Measurements from ENCODE around the gene HDAC5. TPM values are rescaled to one million over a fixed set of nuclear protein-coding genes. Genes with fewer than 3 reads are reported as not detected.
A peak's percentile ranks its signal among the peaks of the same experiment; 100 is the strongest.

The HDAC5 gene
- total RNA-seq, 1 donor from 2014 or later: 42.0 TPM

- H3K4me3 Mint-ChIP-seq (ENCODE audit: unreplicated experiment): no peak overlapping the region
- no peaks in the 10 kb centered on the region for H3K9me3 Mint-ChIP-seq (ENCODE audit: unreplicated experiment)
- no peak for DNase-seq (ENCODE audit: extremely low spot score, unreplicated experiment)
- peaks cover 9% of the 10 kb centered on the region for H3K4me1 Mint-ChIP-seq (ENCODE audit: unreplicated experiment)
- H3K27me3 Mint-ChIP-seq (ENCODE audit: unreplicated experiment): no peaks in the 10 kb centered on the region
- H3K27ac Mint-ChIP-seq (ENCODE audit: unreplicated experiment): no peak overlapping the region
- TF ChIP-seq CTCF (IDR thresholded peaks at IDR 0.05): no peak
- peaks cover 8% of the 10 kb centered on the region for H3K36me3 Mint-ChIP-seq (ENCODE audit: unreplicated experiment)
Measured at GRCh38 chr17:44117351-44117750, 6.1 kb downstream of the HDAC5 start.

GRCh38 chr17:44115585-44116415, 7.6 kb downstream of the HDAC5 start:
- peaks cover 8% of the 10 kb centered on the region for H3K36me3 Mint-ChIP-seq (ENCODE audit: unreplicated experiment)
- no peak for DNase-seq (ENCODE audit: extremely low spot score, unreplicated experiment)
- H3K27ac Mint-ChIP-seq (ENCODE audit: unreplicated experiment): no peak overlapping the region
- TF ChIP-seq CTCF (IDR thresholded peaks at IDR 0.05): peak; percentile 81
- no peaks in the 10 kb centered on the region for H3K9me3 Mint-ChIP-seq (ENCODE audit: unreplicated experiment)
- H3K4me3 Mint-ChIP-seq (ENCODE audit: unreplicated experiment): no peak overlapping the region
- H3K4me1 Mint-ChIP-seq (ENCODE audit: unreplicated experiment): peaks cover 12% of the 10 kb centered on the region
- H3K27me3 Mint-ChIP-seq (ENCODE audit: unreplicated experiment): no peaks in the 10 kb centered on the region

GRCh38 chr17:44113868-44114840, 9.3 kb downstream of the HDAC5 start:
- Mint-ChIP-seq H3K4me1 (ENCODE audit: unreplicated experiment) (peaks cover 28% of the 10 kb centered on the region), H3K4me3 (ENCODE audit: unreplicated experiment) (no peak overlapping the region), H3K27me3 (ENCODE audit: unreplicated experiment) (no peaks in the 10 kb centered on the region), H3K36me3 (ENCODE audit: unreplicated experiment) (peaks cover 8% of the 10 kb centered on the region), H3K27ac (ENCODE audit: unreplicated experiment) (no peak overlapping the region), H3K9me3 (ENCODE audit: unreplicated experiment) (no peaks in the 10 kb centered on the region)
- no peak for DNase-seq (ENCODE audit: extremely low spot score, unreplicated experiment)
- no peak for TF ChIP-seq CTCF (IDR thresholded peaks at IDR 0.05)

GRCh38 chr17:44113382-44113781, 10.1 kb downstream of the HDAC5 start:
- H3K27ac Mint-ChIP-seq (ENCODE audit: unreplicated experiment): peak overlapping the region; percentile 4
- DNase-seq (ENCODE audit: extremely low spot score, unreplicated experiment): no peak
- TF ChIP-seq CTCF (IDR thresholded peaks at IDR 0.05): no peak
- H3K4me1 Mint-ChIP-seq (ENCODE audit: unreplicated experiment): peaks cover 34% of the 10 kb centered on the region
- H3K9me3 Mint-ChIP-seq (ENCODE audit: unreplicated experiment): no peaks in the 10 kb centered on the region
- H3K36me3 Mint-ChIP-seq (ENCODE audit: unreplicated experiment): peaks cover 10% of the 10 kb centered on the region
- no peak overlapping the region for H3K4me3 Mint-ChIP-seq (ENCODE audit: unreplicated experiment)
- no peaks in the 10 kb centered on the region for H3K27me3 Mint-ChIP-seq (ENCODE audit: unreplicated experiment)

All from osteocyte (in vitro differentiated cells).